ENCODE data around the gene TGFBRAP1.

TGFBRAP1 gene

DNA sequence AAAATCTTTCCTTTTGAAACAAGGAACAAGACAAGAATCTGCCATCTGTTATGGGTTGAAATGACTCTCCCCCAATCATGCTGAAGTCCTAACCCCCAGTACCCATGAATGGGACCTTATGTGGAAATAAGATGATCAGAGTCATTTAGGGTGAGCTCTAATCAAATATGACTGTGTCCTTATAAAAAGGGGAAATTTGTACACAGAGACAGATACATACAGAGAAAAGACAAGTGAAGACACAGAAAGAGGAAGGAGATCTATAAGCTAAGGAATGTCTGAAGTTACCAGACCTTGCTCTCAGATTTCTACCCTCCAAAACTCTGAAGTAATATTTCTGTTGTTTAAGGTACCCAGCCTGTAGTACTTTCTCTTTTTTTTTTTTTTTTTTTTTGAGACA is 15.7 kb downstream of the TGFBRAP1 start:
- no peak for DNase-seq

DNA sequence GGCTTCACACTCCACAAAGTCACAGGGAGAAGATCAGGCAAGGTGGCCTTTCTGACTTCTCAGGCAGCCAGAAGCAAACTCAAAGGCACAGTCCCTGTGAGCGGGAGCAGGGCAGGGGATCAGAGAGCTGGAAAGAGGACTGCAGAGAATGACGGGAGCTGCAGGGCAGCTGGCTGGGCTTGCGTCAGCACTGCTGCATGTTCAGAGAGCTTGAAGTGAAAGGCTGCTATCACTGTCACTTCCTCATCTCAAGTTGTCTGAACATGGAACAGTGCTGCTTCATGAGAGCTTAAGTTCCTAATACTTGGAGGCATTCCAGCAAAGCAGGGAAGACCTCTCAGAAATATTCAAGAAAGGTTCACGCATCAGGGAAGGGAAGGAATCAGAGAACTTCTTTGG is 20.4 kb downstream of the TGFBRAP1 start:
- DNase-seq = no peak

DNA sequence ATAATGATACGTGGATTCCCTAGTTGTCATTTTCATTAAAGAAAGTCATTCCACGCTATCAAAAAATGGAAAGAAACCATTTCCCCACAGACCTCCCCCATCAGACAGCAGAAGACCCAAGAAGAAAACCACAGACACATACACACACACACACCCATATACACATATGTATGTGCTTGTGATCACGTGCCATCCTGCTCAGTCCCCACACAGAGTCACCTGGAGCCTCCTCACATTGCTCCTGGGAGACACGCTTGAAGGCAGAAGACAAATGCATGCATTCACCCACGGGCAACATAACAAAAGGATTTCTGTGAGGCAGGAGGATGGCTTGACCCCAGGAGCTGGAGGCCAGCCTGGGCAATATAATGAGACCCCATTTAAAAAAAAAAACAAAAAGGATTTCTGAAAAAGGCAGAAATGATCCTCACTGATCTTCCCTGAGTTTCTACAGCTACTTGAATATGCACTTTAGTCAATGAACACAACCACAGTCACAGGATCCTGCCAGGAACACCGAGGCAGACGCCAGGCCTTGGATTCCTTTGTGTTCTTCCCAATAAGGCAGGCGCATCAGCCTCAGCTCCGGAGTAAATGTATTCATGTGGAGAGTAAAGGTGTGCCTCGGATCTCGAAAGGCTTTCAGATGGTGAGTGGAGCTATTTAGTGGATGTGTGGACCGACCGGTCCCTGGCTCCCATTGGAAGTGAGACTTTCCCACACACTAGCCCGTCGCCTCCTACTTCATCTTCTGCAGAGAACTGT is 21.0 kb downstream of the TGFBRAP1 start:
- DNase-seq = no peak

DNA sequence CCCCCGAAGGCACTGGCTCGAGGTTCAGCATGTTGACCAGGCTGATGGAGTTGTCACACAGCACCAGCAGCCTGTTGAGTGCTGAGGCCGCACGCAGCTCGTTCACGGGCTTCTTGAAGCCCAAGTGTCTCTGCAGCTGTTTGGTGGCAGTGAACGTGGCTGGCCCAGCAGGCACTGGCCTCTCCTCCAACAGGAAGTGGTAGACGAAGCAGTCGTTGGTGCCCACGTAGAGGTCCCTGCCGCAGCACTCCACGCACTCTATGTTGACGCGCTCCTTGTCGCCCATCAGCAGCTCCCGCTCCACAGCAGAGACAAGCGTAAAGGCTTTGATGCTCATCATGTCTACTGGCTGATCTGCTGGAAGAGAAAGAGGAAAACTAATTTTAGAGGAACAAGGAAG is 21.6 kb downstream of the TGFBRAP1 start:
- no peak for DNase-seq

DNA sequence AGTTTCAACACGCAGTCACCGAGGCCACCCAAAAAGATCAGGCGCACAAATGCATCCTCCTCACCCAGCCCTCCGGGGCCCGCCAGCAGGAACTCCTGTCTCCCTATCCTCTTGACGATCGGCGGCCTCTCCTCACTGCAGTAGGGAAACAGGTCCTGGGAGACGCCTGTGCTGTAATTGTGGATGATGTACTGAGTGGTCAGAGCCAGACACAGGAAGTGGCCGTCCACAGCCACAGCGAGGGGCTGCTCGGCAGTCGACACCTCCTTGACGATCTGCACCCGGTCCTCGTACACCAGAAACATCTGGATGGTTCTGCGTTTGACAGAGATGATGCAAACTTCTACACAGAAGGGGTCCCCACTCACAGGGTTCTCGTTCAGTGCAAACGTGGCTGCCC is 22.0 kb downstream of the TGFBRAP1 start:
- no peak for DNase-seq

DNA sequence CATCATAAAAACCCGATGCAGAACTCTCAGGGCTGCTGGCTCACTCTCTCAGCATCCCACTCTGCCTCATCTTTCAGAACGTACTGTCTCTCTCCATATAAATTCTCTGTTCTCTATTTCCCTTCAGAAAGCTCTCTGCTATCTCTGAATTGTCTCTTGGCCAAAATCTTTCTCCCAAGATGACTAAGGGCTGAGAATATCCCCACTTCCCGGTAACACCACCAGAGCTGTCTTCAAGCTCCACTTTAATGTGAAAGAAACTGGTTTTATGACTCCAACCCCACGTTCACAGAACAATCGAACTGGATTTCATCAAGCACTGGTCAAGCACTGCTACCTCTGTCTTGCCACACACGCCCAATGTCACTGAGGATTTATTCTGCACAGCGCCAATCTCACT is 22.4 kb downstream of the TGFBRAP1 start:
- DNase-seq = no peak

DNA sequence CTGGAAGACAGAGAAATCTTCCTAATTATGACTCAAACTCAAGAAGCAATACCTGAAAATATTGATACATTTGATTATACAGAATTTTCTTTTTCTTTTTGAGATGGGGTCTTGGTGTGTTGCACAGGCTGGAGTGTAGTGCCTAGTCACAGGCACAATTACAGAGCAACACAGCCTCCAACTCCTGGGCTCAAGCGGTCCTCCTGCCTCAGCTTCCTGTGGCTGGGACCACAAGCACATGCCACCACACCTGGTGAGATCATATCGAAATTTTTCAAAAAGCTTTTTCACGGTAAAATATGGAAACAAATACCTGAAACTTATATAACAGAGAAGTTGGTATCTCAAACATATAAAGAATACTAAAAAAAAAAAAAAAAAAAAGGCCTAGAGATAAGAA is 27.9 kb downstream of the TGFBRAP1 start:
- no peak for DNase-seq

DNA sequence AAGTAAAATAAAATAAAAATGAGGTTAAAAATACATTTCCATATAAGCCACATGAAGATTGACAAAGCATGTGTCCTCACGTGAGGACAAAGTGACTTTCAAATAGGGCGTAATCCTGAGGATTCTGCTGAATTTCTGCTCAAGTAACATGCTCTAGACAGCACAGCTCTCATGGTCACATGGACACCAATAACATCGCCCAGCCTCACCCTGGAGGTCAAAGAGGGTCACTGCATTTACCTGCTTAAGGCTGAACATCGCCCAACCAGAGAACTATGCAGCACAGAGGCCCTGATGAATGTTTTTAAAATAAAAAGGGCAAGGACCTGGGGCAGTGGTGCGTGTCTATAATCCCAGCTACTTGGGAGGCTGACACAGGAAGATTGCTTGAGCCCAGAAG is 30.2 kb downstream of the TGFBRAP1 start:
- DNase-seq = no peak

DNA sequence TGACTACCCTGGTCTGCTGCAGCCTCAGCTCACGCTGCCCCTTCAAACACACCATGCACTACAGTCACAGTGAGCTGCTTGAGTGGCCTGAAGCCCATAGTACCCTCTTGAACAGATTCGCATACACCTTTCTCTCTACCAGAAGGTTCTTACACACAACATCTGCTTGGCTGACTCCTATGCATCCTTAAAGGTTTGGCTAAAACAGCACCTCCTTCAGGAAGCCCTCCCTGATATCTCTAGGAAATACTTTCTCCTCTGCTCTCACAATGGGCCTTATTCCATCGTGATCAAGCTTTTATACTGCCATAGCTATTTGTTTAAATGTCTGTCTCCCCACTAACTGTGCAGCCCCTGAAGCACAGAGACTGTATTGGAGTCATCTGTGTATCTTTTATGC is 31.5 kb downstream of the TGFBRAP1 start:
- DNase-seq = no peak

DNA sequence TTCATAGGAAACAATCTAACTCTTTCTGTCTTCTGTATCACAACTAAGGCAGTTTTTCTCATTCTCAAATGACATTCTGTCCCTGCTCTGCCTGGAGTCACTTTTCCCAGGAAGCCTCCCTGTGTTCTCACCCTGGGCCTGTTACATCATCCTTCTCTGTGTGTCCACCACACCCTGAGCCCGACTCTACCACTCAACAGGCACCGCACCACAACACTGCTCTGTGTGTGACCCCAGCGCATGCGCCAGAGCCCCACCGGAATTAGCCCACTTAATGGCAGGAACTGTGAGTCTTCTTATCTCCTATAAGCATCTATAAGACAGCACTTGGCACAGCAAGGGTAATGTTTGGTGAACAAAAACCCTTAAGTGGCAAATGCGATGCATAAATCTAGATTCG is 32.3 kb downstream of the TGFBRAP1 start:
- DNase-seq = no peak

DNA sequence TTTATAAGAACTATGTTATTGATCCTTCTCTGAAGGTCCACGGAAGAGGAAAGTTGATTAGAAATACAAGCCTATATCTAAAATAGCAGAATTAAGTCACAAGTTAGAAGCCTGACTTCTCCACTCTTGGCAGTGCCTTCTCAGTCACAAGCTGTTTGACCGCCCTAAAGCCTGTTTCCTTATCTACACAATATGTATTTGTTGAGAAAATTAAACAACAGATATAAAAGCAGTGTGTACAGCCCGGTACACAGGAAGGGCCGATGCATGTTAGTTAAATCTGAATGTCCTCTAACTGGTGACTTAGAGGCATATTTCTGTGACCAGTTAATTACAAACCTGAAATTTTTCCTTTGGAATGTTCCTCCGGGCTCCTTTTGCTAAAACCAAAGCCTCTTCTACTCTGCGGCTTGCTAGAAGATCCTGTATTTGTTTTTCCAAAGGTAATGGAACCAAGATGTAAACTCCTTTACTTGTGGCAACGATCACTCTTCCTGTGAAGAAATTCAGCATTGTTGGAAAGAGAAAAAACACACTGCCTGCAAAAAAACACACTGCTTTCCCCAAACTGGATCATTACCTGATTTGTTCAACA is 33.4 kb downstream of the TGFBRAP1 start:
- no peak for DNase-seq

DNA sequence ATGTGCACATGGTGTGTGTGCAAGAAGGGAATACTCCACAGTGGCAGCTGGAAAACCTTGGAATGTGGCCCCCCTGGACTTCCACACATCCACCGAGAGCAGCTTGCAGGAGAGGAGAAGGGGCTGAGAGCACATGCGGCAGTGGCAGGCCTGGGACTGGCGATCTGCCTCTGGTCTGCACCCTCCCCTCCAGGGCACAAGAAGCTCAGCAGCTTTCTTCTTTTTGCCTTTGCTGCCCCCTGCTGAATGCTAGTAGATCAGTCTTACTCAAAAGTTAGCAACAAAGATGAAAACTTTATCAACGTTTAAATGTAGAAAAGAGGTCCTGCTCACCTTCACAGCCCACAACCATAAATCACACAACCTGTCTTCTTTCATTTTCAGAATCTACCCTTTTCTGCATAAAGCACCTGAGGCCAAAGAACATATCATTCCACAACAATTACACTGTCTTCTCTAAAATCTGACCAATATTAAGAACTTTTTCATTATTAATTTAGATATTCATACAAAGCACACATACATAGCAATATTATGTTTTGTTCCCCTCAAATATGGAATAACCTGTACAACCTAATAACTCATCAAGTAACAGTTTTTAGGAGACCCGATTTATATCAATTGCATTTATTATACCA is 34.6 kb downstream of the TGFBRAP1 start:
- no peak for DNase-seq

DNA sequence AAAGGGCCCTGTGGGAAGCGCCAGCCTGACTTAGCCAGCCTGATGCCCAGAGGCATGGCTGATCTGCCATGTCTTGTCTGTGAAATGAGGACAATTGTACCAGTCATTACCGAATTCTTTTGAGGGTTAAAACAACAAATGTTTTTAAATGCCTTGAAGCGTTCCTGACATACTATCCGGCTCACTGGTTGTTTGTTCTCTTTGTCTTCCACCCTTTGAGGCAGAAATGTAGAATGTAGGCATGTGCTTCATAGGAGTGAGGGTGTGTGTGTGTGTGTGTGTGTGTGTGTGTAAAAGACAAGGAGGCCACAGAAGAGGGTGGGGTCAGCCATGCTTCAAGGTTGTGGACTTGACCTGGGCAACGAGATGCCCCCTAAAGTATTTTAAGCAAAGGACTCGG is 35.5 kb downstream of the TGFBRAP1 start:
- no peak for DNase-seq

DNA sequence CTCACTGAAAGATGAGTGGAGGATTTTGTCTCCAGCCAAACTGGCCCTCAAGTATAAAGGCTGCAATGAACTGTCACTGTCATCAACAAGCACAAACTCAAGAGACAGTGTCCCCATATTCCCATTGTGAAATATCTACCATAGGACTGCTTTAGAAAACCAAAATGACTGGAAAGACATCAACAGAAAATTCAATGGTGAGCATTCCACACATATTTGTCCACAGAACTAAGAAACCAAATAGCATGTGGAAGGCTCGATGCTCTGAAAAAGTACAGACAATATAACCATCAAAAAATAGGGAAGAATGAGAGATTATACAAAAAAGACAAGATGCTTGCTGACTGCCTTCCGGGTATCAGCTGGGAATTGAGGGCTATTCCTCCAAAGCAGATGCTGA is 37.6 kb downstream of the TGFBRAP1 start:
- no peak for DNase-seq

DNA sequence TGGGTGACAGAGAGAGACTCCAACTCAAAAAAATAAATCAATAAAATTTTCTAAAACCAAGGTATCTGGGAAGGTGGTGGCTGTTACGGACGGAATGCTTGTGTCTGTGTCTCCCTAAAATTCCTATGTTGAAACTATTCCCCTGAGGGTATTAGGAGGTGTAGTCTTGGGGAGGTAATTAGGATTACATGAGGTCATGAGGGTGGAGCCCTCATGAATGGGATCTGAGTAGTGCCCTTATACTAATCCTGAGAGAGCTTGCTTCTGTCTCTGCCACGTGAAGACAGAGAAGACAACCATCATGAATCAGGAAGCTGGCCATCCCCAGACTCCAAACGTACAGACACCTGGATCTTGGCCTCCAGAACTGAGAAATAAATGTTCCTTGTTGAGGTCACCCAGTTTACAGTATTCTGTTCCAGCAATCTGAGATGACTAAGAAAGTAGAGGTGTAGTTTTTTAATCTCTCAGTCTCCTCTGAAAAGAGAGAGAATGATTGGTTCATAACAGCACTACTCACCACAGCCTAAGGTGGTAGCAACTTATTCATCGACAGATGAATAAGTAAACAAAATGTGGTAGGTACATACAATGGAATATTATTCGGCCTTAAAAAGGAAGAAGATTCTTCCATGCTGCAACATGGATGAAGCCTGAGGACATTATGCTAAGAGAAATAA is 38.4 kb downstream of the TGFBRAP1 start:
- DNase-seq = no peak

DNA sequence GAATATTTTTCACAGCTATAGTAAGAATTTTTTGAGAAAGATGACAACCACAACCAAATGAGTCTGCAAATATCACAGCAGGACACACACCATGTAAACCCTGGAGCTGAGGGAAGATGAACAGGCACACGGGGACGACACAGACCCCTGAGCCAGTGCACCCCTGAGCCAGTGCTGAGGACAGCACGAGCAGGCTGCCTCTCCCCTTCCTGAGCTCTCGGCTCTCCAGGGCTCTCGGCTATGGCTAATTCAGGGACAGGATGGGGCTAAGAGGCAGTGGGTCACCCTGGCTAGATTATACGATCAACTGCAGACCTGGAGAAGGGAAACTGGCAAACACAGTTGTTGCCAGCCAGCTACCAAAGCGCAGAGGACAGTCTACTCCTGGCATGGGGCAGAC is 41.4 kb downstream of the TGFBRAP1 start:
- no peak for DNase-seq

DNA sequence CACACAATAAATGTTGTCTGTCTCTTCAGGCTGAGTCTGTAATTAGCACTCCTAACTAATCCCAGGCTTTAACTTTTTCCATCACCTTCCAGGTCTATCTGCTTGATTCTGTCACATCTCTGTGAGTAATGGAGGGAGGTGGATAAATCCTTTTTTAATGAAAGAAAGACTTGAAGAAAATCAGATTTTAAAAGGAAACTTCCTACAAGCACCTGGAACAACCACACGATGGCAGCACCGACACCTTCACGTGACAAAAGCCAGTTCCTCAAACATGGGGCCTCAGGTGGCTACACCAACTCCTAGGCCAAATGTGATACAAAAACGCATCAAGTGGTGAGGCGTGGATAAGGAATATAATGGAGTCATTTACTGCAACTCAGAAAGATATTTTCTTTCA is 41.8 kb downstream of the TGFBRAP1 start:
- no peak for DNase-seq

DNA sequence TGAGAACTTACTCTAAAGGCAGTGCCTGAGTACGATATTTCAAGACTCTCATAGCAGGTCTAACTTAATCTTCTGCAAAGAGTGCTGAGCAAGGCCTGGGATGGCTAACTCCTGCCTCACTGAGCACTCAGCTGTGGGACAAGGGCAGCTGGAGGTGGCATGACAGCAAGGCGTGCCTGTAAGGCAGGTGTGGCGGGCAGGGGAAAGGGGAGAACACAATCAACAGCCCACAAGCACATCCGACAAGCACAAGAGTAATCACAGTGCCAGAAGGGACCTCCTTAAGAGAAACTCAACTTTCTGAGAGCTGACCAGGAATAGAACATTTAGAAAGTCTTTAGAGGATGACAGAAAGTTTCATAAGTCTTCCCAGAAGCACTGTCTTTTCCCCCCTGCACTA is 46.0 kb downstream of the TGFBRAP1 start:
- DNase-seq = no peak

DNA sequence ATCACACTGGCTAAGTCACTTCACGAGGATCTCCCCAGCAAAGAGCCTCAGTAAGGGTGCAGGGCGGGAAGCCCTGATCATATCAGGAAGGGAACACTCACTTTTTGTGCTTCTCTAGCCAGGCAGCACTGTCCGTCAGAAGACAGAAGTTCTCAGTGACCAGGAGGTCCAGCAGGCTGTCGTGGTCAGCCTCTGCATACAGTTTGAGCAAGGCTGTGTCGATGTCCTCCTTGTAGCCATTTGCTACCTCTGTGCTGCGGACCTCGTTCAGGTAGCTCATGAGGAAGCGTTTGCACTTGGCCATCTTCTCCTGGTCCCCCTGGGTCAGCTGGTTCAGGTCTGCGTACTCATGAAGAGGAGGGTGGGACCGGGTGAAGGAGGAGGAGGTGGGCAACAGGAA is 49.3 kb downstream of the TGFBRAP1 start:
- no peak for DNase-seq

DNA sequence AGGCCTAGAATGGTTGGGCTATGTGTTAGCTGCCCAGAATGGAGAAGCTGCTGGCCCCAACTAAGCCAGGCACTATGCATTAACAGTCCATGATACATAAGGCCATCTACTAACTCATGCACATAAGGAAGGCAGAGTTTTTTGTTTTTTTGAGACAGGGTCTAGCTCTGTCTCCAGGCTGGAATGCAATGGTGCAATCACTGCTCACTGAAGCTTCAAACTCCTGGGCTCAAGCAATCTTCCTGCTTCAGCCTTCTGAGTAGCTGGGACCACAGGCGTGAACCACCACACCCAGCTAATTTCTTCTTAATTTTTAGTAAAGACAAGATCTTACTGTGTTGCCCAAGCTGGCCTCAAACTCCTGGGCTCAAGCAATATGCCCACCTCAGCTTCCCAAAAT is 50.4 kb downstream of the TGFBRAP1 start:
- no peak for DNase-seq

DNA sequence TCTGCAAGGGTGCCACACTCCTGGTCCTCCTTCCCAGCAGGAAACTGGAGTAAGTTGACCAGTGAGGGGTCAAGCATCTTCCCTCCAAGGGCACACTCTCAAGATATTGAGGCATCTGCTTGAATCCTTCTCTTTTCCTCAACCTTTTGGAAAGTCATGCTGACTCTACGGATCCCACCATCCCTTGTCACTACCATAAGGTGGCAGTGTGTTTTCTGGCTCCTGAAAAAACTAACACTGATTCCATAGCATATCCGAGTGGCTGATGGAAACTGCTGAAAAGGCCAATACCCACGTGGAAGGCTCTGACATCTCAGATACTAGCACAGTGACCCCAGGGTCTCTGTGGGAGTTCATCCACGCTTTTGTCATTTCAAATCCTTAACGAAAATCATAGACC is 50.9 kb downstream of the TGFBRAP1 start:
- DNase-seq = no peak

DNA sequence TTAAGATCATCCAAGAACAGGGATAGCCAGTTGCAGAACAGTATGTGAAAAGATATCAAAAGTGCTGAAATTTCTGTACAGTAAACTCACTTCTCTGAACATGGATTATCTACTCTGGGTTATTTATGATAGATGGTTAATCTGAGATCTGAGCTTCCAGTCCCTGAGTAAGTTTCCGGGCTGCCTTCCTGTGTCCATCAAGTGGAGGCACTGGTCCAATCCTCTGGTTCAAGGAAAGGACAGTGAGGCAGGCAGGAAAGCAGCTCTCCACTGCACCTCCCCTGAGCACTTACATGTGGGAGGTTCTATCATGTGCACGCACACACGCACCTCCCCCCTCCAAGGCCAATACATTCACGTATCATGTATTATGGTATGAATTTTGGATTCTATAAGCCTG is 55.5 kb downstream of the TGFBRAP1 start:
- no peak for DNase-seq

DNA sequence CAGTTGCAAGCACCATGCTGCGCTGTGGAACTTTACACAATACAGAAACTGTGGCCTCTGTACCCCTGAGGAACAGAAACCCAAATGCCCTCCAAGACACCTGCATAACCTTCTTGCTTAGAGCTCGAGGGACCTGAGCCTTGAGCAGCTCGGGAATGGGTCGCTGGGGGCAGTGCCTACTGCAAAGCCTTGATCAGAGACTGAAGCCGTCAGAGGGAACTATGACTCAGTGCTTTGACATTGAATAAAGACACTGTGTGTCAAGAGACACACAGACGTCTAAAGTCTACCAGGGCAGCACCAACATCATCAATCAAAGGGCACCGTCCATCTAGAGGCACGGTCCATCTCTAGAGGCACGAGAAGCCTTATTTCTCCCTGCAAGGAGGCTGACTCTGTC is 57.4 kb downstream of the TGFBRAP1 start:
- DNase-seq = no peak
